HG03342 (cell line): ENCODE data around the gene SWI5.
A peak's percentile ranks its signal among the peaks of the same experiment; 100 is the strongest.

ENCODE experiments used
- ATAC-seq: cut with Tn5 transposase; IDR thresholded peaks from one replicate; pipeline ENCODE4 v1.9.1; 2021; ENCODE audit warnings: mild to moderate bottlenecking, moderate library complexity; ENCODE audit not compliant: unreplicated experiment

SWI5 gene

DNA sequence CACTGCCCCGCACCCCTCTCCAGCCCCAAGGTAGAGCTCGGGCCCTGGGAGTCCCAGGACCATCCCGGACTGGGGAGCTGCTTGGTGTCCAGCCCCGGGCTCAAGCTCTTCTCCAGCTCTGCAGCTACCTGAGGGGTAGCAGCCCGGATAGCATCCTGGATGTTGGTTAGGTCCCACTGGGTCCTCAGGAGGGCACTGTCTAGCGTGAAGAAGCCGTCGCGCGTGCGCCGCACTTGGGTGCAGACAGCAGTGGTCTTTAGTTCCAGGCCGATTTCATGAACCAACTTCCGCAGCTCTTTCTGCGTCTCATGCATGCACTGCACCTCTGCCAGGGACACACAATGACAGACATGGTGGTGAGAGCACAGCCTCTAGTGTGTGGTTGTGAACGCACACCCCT lies 33.5 kb downstream of the SWI5 start:
- ATAC-seq, result no peak

DNA sequence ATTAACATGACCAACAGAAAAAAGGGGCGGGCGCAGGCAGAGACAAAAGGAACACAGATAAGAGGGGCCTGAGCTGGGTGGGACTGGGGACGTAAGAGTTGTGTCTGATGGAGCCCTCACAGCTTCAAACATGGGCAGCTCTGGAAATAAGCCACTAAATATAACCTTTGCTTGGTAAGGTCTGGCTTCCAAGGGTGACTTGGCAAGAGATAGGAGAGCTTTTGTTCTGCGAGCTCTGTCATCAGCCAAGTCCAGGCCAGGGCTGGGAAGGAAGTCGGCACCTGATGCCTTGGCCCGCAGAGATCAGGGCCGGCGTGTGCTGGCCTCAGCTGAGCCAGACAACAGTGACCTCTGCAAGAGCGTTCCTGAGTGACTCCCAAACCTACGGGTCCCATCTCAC lies 34.4 kb downstream of the SWI5 start:
- ATAC-seq, result no peak

DNA sequence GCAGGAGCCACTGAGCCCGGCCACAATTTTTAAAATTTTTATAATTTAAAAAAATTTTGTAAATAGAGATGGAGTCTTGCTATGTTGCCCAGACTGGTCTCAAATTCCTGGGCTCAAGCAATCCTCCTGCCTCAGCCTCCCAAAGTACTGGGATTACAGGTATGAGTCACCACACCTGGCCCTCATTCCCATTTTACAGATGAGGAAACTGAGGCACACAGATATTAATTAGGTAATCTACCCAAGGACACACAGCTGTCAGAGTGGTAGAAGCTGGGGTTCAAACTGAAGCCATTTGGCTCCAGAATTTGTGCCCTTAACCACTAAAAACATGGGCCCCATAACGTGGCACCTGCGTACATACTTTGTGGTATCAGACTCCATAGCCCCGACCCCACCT lies 38.6 kb downstream of the SWI5 start:
- no peak for ATAC-seq

DNA sequence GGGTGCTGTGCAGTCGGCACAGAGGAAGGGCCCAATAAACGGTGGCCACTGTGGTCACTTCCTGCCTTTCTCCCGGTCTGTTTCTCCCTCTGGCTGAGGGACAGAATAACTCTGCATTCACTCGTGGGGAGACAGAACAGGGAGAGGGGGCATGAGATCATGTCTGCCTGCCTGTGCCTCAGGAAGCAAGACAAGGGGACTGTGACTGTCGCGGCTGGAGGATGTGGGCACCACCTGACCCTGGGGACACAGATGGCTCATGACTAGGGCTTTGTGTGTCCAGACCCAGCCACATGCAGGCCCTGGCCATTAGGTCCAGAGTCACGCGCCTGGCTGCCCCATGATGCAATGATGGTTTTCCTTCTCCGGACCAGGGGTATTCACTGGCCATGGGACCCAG lies 40.3 kb downstream of the SWI5 start:
- no peak for ATAC-seq

DNA sequence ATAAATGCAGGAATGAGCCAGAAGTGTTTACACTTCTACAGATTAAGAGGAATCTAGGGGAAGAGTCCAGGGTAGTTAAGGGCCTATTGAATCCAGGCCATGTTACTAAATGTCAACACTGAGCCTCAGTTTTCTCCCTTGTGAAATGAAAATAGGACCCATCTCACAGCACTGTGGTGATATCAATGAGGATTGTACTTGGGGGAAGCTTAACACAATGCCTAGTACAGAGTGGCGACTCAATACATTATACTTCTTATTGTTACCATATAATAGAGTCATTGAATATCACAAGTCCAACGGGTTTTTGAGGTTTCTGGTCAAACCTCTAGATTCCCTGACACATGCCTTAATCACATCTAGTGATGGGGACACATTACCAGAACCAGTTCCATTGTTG lies 41.6 kb downstream of the SWI5 start:
- ATAC-seq, result no peak

DNA sequence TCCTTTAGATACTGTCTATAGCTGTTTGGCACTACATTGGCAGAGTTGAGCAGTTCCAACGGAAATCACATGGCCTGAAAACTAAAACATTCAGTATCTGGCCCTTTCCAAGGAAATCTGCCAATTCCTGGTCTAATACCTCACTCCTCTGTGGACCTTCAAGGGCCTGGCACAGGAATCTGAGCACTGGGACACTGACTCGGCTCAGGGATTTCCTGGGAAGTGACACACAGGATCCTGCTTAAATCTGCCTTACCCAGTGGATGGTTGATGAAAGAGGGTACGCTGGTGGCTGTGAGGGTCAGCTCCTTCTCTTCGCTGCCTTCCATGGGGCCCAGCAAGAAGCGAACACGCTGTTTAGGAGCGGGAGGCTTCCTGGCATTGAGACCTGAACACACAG lies 45.3 kb downstream of the SWI5 start:
- ATAC-seq, result no peak

DNA sequence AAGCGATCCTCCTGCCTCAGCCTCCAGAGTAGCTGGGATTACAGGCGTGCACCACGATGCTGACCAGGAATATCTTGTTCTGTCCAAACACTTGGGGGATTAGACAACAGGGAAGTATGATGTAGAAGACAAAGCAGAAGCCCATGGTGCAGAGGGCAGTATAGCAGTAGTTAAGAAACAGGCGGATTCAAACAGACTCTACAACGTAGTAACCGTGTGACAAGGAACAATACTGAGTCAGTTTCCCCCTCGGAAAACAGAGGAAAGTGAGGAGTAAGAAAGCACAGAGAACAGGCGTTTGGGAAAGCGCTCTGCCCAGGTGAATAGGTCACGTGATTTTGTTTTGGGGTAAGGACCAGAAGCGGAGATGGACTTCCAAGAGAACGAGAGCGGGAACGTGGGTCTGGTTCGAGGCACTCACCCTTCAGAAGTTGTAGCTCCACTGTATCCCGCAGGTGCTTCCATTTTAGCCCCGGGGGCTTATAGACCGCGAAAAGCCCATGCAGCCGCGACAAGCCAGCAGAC lies 45.9 kb downstream of the SWI5 start:
- peak; percentile 4 for ATAC-seq

DNA sequence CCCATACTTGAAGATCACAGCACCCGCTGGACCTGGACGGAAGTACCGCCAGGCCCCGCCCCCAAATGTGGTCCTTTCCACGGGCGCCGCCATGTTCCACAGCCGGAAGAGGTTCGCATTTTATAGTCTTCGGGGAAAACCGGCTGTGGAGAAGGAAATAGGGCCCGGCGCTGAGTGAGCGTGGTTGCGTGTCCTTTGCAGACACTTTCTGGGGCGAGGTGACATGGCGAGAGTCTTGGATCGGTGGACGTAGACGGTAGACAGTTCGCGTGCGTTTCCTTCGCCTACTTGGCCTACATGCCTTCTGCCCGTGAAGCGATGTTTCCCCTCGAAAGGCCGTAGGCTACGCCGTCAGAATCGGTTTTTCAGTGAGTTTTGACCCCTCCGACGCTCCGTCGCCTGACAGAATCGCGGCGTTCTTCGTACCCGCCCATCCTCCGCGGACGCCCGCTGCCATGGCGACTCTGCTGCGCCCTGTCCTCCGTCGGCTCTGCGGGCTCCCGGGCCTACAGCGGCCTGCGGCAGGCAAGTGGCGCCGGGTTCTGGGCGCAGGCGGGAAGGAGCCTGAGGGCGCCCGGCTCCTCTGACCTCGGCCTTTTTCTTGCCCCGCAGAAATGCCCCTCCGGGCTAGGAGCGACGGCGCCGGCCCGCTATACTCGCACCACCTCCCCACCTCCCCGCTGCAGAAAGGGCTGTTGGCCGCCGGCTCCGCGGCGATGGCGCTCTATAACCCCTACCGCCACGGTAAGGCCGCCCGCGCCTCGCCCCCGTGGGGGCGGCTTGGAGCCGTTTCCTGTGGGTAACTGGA lies 46.5 kb downstream of the SWI5 start, which contains the start of the genes COQ4 and TRUB2:
TSS of gene COQ4 (plus strand) at position 436 of the 808 bp plus-strand sequence. CDS start at position 456, 20 bp downstream.
TSS of gene TRUB2 (minus strand) at position 44 of the 808 bp plus-strand sequence. CDS start at position 5, 39 bp downstream.
- ATAC-seq, result peak; percentile 79

DNA sequence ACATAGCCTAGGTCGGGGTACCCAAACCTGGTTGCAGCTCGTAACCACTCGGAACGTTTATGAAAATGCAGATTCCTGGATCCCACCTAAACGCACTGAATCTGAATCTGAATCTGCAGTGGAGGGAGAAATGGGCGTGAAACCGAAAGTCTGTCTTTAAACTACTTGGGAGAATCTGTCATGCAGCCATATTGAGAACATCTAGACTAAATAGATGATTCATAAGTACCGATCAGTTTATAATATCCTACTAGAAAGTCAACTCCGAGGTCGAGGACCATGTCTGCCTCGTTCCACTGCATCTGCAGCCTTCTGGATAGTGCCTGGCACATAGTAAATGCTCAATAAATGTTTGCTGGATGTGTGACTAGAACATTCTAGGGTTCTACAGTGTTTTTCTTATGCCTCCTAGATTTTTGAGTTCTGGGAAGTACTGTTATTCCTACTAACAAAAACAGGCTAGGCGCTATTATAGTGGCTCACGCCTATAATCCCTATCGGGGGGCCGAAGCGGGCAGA lies 47.2 kb downstream of the SWI5 start:
- ATAC-seq, result no peak

DNA sequence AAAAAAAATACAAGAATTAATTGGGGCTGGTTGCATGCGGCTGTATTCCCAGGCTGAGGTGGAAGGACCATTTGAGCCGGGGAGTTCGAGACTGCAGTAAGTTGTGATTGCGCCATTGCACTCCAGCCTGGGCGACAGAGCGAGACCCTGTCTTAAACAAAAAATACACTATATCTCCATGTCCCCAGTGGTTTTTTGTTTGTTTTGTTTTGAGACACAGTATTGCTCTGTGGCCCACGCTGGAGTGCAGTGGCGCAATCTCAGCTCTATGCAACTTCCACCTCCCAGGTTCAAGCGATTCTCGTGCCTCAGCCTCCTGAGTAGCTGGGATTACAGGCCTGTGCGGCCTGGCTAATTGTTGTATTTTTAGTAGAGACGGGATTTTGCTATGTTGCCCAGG lies 47.7 kb downstream of the SWI5 start:
- no peak for ATAC-seq

DNA sequence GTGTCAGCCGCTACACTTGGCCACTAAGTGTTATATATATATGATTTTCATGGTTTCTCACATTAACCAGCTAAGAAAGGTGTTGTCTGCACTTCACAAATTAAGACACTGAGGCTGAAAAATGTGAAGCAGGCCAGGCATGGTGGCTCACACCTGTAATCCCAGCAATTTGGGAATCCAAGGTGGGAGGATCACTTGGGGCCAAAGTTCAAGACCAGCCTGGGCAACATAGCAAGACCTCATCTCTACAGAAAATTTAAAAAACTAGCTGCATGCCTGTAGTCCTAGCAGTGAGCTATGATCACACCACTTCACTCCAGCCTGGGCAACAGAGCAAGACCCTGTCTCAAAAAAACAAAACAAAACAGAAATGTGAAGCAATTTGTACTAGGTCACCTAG lies 48.3 kb downstream of the SWI5 start:
- ATAC-seq, result no peak

DNA sequence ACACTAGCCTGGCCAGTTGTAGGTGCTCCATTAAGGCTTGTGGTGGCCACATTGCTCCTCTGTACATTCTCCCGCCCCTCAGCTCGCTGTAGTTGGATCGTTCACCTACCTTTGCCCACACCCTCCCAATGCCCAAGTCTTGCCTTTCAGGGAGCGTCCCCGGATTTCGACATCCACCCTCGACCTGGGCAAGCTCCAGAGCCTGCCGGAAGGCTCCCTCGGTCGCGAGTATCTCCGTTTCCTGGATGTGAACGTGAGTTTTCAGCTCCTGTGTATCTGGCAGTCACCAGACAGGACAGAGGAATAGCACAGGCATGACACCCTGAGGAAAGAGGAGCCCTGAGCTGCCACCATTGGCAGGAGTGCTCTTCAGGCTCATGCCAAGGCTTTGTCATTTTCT lies 49.6 kb downstream of the SWI5 start:
- no peak for ATAC-seq

DNA sequence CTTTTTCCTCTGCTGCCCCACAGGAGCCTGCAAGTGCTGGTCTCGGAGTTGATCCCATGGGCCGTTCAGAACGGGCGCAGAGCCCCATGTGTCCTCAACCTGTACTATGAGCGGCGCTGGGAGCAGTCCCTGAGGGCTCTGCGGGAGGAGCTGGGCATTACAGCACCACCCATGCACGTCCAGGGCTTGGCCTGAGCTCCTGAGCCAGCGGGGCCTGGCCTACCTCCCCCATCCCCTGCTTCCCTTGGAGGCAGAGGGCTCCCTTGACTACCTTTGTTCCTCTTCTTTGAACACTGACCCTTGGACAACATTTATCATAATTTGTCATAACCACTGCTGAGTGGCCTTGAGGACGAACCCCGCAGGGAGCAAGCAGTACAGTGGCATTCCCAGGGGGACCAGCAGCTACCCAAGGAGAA lies 57.4 kb downstream of the SWI5 start:
- ATAC-seq, result no peak

DNA sequence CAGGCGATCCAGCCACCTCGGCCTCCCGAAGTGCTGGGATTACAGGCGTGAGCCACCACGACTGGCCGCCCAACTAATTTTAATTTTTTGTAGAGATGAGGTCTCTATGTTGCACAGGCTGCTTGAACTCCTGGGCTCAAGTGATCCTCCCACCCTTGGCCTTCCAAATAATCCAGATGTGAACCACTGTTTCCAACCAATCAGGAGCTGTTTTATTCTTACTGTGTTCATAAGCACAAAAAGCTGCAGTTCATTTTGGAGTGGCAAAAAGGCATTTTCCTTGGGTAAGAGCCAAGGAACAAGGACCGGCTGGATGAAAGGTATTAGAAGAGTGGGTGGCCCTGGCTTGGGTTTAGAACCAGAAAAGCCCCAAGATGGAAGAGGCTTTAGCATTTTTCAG lies 59.1 kb downstream of the SWI5 start:
- no peak for ATAC-seq

DNA sequence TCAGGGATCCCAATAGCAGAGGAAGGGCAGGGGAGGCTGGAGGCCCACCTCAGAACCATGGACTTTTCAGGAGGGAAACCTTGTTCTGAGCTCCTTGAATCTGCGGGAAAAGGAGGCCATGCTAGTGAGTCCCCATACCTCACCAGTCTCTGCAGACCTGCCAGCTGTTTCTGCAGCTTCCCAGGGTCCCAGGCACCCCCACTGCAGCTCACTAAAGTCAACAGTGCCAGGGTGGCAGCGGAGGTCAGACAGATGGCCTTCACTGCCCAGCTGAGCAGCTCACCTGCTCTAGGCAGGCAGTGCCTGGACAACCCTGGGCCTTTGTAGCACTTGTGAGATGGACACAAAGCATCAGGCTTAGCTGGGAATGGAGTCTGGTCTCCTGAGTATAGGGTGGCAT lies 59.8 kb downstream of the SWI5 start:
- no peak for ATAC-seq

DNA sequence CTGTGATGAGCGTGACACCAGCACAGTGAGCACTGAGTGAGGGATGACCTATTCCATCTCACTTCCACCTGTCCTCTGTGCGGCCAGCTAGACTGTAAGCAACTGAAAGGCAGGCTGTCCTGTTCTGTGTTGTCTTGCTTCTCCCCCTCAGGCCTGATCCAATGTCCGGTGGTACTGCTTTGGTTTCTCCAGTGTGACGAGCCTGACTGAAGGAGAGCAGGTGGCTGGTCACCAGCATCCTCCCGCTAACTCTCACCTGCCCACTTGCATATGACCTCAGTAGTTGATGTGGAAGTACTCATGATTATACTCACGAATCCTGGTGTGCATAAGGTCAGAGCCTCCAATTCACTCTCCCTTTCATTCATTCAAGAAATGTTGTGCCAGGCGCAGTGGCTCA lies 61.9 kb downstream of the SWI5 start:
- ATAC-seq, result no peak
